T-helper 1 cell treated with Interleukin-12 subunit alpha and Interleukin-12 subunit beta and Interleukin-4 antibody, amounts not matched to agents 30 μg/mL and 1 μg/mL, for 36 hours (primary cell): Measurements from ENCODE around the gene CGB3.

Experiments
- H3K27ac Mint-ChIP-seq: one replicate; pipeline ENCODE4 v1.8.0; 2021; ENCODE audit warnings: mild to moderate bottlenecking, mixed read lengths
- H3K27me3 Mint-ChIP-seq: one replicate; pipeline ENCODE4 v1.8.0; 2021; ENCODE audit warnings: low read depth, mixed read lengths
- H3K36me3 Mint-ChIP-seq: one replicate; pipeline ENCODE4 v1.8.0; 2021; ENCODE audit warnings: low read depth, mixed read lengths
- H3K4me1 Mint-ChIP-seq: one replicate; pipeline ENCODE4 v1.8.0; 2021; ENCODE audit warnings: low read depth, mixed read lengths
- H3K4me3 Mint-ChIP-seq: one replicate; pipeline ENCODE4 v1.8.0; 2021; ENCODE audit warnings: mild to moderate bottlenecking, moderate library complexity, mixed read lengths
- H3K9me3 Mint-ChIP-seq: one replicate; pipeline ENCODE4 v1.8.0; 2021; ENCODE audit warnings: mixed read lengths

The CGB3 gene

GRCh38 chr19:49014123-49014869, 9.8 kb downstream of the CGB3 start:
- Mint-ChIP-seq H3K36me3 (peaks cover 20% of the 10 kb centered on the region), H3K4me3 (no peak overlapping the region), H3K9me3 (no peaks in the 10 kb centered on the region), H3K27me3 (peaks cover 10% of the 10 kb centered on the region), H3K27ac (no peak overlapping the region), H3K4me1 (peaks cover 7% of the 10 kb centered on the region)

DNA sequence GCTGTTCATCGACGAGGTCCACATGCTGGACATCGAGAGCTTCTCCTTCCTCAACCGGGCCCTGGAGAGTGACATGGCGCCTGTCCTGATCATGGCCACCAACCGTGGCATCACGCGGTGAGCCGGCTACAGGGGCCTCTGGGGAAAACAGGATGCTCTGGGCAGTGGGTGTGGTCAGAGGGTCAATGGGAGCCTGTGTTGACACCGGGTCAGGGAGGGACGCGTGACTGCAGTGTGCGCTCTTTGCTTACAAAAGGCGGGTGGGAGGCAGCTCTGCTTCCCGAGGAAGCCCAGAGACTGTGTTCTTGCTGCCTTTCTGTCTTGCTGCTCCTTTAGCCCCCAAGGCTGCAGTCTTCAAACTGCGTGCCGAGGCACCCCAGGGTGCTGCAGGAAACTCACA, 12.9 kb downstream of the CGB3 start:
- Mint-ChIP-seq H3K9me3 (no peaks in the 10 kb centered on the region), H3K27me3 (no peaks in the 10 kb centered on the region), H3K36me3 (peaks cover 17% of the 10 kb centered on the region), H3K4me3 (no peak overlapping the region), H3K4me1 (no peaks in the 10 kb centered on the region), H3K27ac (no peak overlapping the region)

GRCh38 chr19:49010453-49010852, 13.7 kb downstream of the CGB3 start:
- H3K4me3 Mint-ChIP-seq = no peak overlapping the region
- H3K9me3 Mint-ChIP-seq = no peaks in the 10 kb centered on the region
- H3K27me3 Mint-ChIP-seq = no peaks in the 10 kb centered on the region
- no peaks in the 10 kb centered on the region for H3K4me1 Mint-ChIP-seq
- peaks cover 13% of the 10 kb centered on the region for H3K36me3 Mint-ChIP-seq
- H3K27ac Mint-ChIP-seq = no peak overlapping the region

- Mint-ChIP-seq H3K4me3 (no peak overlapping the region), H3K36me3 (peaks cover 15% of the 10 kb centered on the region), H3K9me3 (no peaks in the 10 kb centered on the region), H3K27ac (no peak overlapping the region), H3K27me3 (no peaks in the 10 kb centered on the region), H3K4me1 (no peaks in the 10 kb centered on the region)
These were observed 14.3 kb downstream of the CGB3 start for GRCh38 chr19:49009828-49010227.

- peaks cover 17% of the 10 kb centered on the region for H3K36me3 Mint-ChIP-seq
- H3K4me3 Mint-ChIP-seq = no peak overlapping the region
- H3K9me3 Mint-ChIP-seq = no peaks in the 10 kb centered on the region
- H3K27ac Mint-ChIP-seq = no peak overlapping the region
- H3K27me3 Mint-ChIP-seq = no peaks in the 10 kb centered on the region
- no peaks in the 10 kb centered on the region for H3K4me1 Mint-ChIP-seq
These were observed 17.2 kb downstream of the CGB3 start for GRCh38 chr19:49006905-49007304.

DNA sequence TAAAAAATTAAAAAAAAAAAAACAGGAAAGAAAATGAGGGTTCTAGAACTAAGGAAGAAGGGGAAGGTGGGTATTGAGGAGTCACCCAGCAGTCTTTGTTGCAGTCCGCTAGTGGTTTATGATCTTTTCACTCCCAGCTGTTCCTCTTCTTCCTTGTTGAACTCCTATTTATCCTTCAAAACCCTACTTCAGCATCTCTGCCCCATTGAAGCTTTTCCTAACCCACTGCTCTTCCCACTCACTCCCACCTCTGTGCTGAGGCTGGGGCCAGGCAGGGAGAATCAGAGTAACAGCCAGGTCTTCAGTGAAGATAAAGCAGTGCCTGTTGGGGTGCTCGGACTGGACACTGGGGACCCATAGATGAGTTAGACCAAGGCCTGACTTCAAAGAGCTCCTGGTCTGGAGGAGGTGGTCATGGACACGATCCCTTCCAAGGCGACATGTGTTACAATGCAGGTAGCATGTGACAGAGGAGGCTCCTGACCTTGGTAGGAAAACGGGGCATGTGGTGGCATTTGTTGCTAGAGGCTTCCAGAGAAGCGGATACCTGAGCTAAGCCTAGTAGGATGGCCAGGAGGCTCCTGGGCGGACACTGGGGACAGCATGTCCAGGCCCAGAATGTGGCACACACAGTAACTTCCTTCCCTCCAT, 19.0 kb downstream of the CGB3 start:
- H3K36me3 Mint-ChIP-seq = peaks cover 15% of the 10 kb centered on the region
- H3K9me3 Mint-ChIP-seq = no peaks in the 10 kb centered on the region
- no peak overlapping the region for H3K4me3 Mint-ChIP-seq
- no peak overlapping the region for H3K27ac Mint-ChIP-seq
- no peaks in the 10 kb centered on the region for H3K4me1 Mint-ChIP-seq
- no peaks in the 10 kb centered on the region for H3K27me3 Mint-ChIP-seq

DNA sequence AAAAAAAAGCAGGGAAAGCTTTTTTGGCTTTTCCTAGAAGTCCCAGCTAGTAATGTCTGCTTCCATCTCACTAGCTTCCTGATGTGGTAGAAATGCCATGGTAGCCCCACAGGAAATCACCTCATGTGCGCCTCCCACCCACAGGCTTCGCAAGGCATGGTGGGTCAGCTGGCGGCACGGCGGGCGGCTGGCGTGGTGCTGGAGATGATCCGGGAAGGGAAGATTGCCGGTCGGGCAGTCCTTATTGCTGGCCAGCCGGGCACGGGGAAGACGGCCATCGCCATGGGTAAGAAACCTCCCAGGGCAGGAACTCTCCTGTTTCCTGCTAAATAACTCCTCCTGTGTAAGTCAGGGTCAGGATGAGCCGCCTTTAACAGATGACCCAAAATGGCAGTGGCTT, 20.0 kb downstream of the CGB3 start:
- H3K4me3 Mint-ChIP-seq = no peak overlapping the region

DNA sequence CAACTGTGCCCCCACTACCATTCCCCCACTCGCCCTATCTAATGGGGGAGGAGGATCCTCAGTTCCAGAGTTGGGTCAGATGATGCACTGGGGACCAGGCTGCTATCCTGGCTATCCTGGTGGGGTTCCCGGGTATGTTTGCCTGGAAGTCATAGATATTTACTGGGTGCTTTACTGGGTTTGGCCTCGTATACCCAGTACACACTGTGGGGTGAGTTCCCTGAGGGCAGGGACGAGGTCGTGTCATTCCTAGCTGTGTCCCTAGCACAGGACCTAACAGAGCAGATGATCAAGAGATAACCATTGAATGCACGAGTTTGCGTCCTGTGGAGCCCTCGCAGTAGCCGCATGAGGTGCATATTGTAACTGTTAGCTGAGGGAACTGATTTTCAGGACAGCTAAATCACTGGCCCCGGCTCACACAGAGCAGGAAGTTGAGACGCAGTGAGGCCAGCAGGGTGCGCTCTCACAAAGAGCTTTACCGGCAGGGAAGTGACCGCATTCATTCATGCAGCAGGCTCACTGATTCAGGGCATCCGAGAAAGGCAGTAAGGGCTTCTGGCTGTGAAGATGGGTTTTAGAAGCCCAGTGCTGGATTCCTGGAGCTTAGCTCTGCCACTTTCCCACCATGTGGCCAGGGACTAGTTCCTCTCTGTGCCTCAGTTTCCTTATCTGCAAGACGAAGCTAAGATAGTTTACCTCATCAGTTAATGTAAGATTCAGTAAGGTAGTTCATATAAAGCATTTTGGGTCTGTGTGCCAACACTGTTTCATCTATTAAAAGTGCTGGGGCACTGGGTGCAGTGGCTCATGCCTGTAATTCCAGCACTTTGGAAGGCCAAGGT, 24.4 kb downstream of the CGB3 start:
- no peaks in the 10 kb centered on the region for H3K9me3 Mint-ChIP-seq
- no peak overlapping the region for H3K4me3 Mint-ChIP-seq
- H3K4me1 Mint-ChIP-seq = peaks cover 21% of the 10 kb centered on the region
- peaks cover 19% of the 10 kb centered on the region for H3K36me3 Mint-ChIP-seq
- H3K27ac Mint-ChIP-seq = peak overlapping the region; percentile 57
- H3K27me3 Mint-ChIP-seq = no peaks in the 10 kb centered on the region

More for the DNA sequence above, 20.0 kb downstream of the CGB3 start:
- peaks cover 7% of the 10 kb centered on the region for H3K4me1 Mint-ChIP-seq
- H3K9me3 Mint-ChIP-seq = no peaks in the 10 kb centered on the region
- peaks cover 22% of the 10 kb centered on the region for H3K36me3 Mint-ChIP-seq
- H3K27ac Mint-ChIP-seq = no peak overlapping the region
- no peaks in the 10 kb centered on the region for H3K27me3 Mint-ChIP-seq

DNA sequence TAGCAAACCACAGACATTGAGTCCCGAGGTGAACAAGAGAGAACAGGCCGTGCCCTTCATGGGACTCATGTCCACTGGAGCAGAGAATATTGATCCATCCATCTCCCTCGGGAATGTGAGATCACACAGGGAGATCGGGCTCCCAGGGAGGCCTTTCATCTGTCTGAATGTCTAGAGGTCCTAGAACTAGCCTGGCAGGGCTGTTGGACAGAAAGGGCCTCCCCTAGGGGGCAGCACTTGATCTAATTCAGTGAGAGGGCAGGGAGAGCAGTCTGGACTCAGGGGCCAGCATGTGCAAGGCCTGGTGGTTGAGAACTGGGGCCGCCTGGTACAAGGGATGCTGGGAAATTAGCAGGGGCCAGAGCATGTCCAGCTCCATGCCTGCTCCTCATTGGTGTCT, 26.2 kb downstream of the CGB3 start:
- Mint-ChIP-seq H3K27ac (peak overlapping the region; percentile 19), H3K36me3 (peaks cover 15% of the 10 kb centered on the region), H3K27me3 (no peaks in the 10 kb centered on the region), H3K4me1 (peaks cover 27% of the 10 kb centered on the region), H3K4me3 (no peak overlapping the region), H3K9me3 (no peaks in the 10 kb centered on the region)

DNA sequence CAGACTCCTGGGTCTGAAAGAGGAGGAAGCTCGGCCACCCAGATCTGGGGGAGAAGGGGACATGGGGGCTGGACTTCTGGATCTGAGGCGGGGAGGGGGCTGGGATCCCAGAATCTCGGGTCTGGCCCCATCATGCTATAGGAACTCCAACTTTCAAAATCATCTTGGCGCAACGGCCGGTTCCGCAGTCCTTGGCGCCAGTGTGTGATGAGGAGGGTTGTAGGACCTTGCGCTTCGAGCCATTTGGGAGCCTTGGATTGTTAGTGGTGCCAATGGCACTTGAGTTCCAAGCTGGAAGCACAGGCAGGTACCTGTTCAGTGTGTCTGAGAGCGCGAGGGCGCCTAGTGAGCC, 30.1 kb downstream of the CGB3 start:
- Mint-ChIP-seq H3K4me1 (peaks cover 32% of the 10 kb centered on the region), H3K27me3 (no peaks in the 10 kb centered on the region), H3K9me3 (no peaks in the 10 kb centered on the region), H3K27ac (peak overlapping the region; percentile 99), H3K36me3 (peaks cover 13% of the 10 kb centered on the region), H3K4me3 (peak overlapping the region; percentile 94)

GRCh38 chr19:48993175-48994034, 30.7 kb downstream of the CGB3 start, which contains the start of the genes GYS1 and RUVBL2:
GYS1 (minus strand) TSS chr19:48993309; CDS start chr19:48993112, 197 bp downstream.
RUVBL2 (plus strand) TSS chr19:48993887; CDS start chr19:48993912, 25 bp downstream.
- peaks cover 18% of the 10 kb centered on the region for H3K36me3 Mint-ChIP-seq
- no peaks in the 10 kb centered on the region for H3K9me3 Mint-ChIP-seq
- peak within 1 kb of the TSS; percentile 99 for H3K27ac Mint-ChIP-seq
- H3K4me3 Mint-ChIP-seq = peak within 1 kb of the TSS; percentile 94
- no peaks in the 10 kb centered on the region for H3K27me3 Mint-ChIP-seq
- peaks cover 34% of the 10 kb centered on the region for H3K4me1 Mint-ChIP-seq

GRCh38 chr19:48992581-48993174, 31.5 kb downstream of the CGB3 start:
- Mint-ChIP-seq H3K27me3 (no peaks in the 10 kb centered on the region), H3K9me3 (no peaks in the 10 kb centered on the region), H3K4me3 (peak overlapping the region; percentile 94), H3K4me1 (peaks cover 32% of the 10 kb centered on the region), H3K27ac (peak overlapping the region; percentile 99), H3K36me3 (peaks cover 17% of the 10 kb centered on the region)

DNA sequence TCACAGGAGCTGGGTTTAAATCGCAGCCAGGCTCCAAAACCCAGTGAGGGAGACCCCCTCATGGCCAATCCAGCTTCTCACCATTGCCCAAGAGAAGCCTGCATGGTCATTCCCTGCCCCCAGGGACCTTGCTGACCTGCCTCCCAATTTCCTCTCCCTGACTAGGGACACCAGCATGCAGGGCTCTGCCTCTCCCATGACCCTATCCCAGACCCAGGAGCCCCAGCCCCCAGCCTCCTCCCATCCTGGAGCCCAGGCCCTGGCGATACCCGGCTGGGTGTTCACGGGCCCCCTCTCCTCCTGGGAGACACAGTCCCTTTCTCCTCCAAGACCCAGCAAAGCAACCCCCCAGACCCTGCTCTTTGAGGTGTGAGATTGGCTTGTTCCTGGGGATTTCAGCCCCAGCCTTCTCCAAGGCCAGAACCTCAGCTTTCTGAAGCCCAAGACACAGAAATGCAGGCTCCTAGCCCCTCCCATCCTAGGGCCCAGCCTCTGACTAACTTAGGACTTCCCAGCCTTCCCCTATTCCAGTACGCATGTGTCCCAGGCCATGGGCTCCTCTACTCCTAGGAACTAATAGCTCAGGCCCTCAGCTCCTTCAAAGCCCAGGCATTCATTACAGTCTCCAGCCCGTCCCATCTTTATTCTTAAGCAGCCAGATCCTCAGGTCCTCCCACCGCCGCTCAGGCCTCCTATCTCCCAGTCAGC, 32.1 kb downstream of the CGB3 start:
- H3K27me3 Mint-ChIP-seq = no peaks in the 10 kb centered on the region
- H3K36me3 Mint-ChIP-seq = peaks cover 19% of the 10 kb centered on the region
- peaks cover 34% of the 10 kb centered on the region for H3K4me1 Mint-ChIP-seq
- H3K9me3 Mint-ChIP-seq = no peaks in the 10 kb centered on the region
- H3K4me3 Mint-ChIP-seq = peak overlapping the region; percentile 94
- H3K27ac Mint-ChIP-seq = peak overlapping the region; percentile 99
